Activated CD8-positive, alpha-beta memory T cell treated with anti-CD3 and anti-CD28 coated beads, Interleukin-2, amount 50 U/mL, for 24 hours (primary cell): ENCODE results near the gene ACER2.

Experiments
- DNase-seq: peaks from one replicate; pipeline ENCODE4 v3.0.0-alpha.2; 2020; ENCODE audit errors: extremely low read depth

ACER2 gene

GRCh38 chr9:19486803-19487202 lies 78.0 kb downstream of the ACER2 start:
- no peak for DNase-seq

DNA sequence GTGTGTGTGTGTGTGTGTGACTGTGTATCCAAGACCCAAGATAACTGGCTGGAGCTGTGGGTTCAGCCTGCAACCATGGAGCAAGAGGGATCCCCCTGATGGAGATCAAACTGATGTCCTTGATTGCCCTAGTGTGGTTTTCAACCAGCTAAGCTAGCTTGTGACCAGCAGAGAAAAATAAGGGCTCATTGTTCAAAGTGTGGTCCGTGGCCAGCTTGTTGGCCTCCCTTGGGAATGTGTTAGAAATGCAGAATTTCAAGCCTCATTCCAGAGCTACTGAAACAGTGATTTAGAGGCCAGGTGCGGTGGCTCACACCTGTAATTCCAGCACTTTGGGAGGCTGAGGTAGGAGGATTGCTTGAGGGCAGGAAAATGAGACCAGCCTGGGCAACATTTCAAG lies 79.9 kb downstream of the ACER2 start:
- no peak for DNase-seq

GRCh38 chr9:19490269-19490668 lies 81.5 kb downstream of the ACER2 start:
- no peak for DNase-seq

DNA sequence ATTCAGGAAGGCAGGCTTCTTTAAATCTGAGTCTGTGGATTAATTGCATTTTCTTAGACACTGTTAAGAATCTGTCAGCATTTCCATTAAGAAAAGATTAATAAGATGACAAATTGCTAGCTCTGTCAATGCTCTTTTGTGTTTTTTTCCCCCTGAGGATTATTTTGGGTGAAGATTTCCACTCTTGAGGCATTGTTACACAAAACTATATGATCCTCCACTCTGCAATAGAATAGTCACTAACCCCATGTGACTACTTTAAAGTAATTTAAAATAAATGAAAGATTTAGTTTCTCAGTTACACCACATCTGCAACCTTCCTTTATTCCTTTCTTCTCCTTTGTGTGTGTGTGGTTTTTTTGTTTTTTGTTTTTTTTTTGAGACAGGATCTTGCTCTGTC lies 82.0 kb downstream of the ACER2 start:
- no peak for DNase-seq

DNA sequence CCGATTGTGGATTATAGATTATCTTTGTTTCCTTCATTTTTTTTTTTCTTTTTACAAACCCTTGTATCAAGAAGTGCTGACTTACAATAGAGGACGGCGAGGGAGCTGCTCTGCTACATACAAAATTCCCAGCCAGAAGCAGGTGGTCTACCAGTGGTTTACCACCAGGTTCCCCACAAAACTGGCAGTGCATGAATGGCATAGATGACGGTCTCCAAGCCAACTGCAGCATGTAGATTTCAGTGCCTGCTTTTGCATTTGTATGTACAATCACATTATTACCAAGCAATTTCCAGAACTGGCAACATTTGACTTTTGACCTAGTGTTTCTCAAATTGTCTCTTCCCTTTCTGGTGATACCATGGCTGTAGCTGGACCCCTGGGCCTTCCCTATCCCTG lies 84.0 kb downstream of the ACER2 start:
- no peak for DNase-seq

DNA sequence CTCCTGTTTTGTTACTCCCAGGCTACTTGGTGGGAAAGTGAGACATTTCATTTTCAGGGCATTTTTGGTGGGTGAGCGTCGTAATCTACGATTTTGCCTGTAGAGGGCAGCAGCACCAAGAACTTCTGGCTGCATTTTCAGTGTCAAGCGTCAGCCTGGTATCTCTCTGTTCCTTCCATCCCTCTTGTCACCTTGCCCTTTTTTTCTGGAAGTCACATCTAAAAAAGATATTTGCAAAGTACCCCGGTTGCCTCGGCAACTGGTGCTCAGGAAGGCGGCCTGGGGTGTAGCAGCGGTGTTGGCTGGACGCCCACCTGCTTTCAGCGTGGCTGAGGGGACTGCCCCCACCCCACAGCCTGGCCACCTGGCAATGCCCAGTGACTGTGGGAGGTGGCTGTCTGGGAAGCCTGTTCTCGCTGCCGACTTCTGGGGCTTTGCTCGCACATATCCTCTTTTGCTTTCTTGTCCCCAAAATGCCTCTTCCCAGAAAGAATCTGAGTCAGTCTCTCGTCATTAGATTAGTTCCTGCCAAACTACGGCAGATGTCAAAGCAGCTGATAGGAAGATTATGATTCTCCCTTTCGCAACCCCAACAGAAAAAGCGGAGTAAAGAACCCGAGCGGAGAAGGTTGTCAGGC lies 84.5 kb downstream of the ACER2 start:
- no peak for DNase-seq

DNA sequence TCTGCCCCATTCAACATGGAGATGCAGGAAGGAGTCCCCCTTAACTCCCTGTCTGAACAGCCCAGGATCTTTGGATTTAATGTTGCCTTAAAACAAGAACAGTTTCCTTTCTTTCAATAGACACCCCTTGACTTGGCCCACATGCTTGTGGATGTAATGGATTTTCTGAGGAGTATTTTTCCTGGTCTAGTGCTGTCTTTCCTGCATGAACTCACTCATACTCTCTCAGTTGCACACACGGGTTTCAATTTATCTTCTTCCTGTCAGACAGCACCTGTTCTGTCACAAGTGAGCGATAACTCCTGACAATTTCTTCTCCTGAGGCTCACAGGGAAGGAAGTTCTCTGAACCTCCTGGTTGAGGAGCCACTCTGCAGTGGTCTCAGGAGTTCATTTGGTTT lies 85.1 kb downstream of the ACER2 start:
- DNase-seq: no peak

DNA sequence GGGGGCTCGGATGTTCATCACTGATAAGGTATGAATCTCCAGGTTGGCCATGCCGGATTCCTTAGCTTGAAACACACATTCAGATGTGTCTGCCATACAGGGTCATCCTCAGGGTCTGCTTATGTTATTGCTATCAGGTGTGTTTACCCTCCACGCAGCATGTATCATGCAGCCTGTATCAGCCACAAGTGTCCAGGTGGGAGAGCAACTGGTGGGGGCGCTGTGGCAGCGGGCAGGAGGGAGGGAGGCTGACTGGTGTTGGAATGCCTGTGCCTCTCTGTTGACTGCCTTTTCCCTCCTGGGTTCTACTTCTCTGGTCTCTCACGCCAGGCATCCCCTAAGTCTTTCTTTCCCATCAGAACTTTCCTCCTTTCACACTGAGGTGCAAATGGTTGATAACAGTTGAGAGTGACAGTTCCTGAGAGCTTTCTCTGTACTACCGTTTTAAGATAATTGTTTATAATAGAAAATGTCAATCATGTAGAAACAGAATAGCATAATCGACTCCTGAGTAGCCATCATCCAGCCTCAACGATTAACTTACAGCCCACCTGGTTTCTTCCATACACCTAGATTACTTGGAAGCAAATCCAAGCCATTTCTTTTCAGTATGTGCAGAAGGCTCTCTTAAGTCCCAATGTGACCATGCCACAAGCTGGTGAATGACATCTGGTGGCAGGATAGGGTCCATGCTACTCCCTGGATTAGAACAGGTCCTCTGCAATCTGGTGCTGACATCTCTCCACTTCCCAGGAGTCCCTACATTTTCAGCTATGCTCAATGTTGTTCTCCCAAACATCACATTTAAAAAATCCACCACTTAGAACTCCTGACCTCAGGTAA lies 86.6 kb downstream of the ACER2 start:
- no peak for DNase-seq

DNA sequence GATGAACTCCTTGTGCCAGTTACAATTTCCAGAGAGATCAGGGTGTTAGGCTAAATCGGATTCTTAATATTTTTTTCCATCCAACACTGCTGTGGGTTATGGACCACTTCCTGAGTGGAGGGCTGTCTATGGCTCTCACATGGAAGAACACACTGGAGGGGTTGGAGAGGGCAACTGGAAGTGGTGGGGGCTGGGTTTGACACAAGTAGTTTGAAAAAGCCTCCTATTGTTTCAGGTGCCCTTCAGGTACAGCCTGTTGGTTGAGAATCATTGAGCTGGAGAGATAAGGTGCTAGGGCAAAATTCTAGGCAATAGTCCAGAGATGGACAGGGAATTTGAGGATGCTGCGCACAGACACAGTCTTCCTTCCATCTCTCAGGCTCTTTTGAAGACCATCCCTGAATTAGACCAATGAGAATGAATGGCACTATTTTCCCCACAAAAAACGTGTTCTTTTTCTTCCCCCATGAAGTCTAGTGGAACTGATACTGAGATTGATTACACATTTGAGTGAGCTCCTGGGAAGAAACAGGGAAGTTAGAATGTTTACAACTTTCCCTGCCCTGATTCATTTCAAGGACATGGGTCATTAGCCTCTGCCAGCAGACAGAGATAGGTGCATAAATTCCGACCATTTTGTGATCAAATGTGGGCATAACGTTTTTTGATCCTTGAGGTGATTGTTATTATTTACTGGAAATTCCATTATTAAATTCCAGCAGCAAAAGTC lies 87.7 kb downstream of the ACER2 start:
- no peak for DNase-seq

DNA sequence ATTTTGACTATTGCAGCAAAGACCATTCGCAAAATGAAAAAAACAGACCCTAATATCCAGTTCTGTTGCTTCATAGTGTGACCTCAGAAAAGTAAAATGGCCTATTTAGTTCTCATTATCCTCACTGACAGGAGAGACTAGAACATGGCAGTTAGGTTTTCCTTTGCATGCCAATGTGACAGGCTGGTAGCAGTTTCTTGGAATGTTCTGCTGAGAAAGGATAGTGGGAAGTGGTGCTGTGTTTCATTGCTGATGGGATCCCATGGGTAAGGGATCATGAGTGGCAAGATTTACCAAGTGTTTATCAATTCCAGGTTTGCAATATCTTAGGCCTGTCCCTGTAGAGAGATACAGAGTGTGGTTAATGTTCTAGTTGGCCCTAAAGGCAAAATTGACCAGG lies 88.5 kb downstream of the ACER2 start:
- no peak for DNase-seq

DNA sequence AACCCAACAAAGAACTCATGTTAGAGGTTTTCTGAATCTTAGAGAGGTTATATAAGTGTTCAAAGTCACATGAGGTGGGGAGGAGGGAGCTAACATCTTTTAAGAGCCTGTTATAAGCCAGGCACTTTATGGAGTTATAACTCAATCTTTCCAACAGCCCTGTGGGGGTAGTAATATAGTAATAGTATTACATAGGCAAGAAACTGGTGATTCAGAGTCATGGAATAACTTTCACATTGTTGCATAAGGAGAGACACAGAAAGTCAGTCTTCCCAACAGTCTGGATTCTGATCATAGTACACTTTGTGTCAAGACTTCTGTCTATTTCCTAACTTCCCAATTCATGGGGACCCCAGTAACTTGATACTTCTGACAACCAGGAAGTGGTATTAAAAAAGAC lies 89.2 kb downstream of the ACER2 start:
- no peak for DNase-seq
